Activated naive CD8-positive, alpha-beta T cell treated with anti-CD3 and anti-CD28 coated beads for 36 hours (primary cell): ENCODE results near the gene ANKLE2. TPM values are rescaled to one million over a fixed set of nuclear protein-coding genes. Genes with fewer than 3 reads are reported as not detected.
"Not testable (repeated sequence)": the region's sequence is repeated elsewhere in the genome, so short reads cannot be mapped to it uniquely, and the experiment has no call there.

Experiments used
- DNase-seq: peaks from one replicate; pipeline ENCODE4 v3.0.0; 2021
- H3K27ac Mint-ChIP-seq: one replicate; pipeline ENCODE4 v1.8.0; 2022; ENCODE audit warnings: mild to moderate bottlenecking, moderate library complexity, mixed read lengths
- H3K27me3 Mint-ChIP-seq: one replicate; pipeline ENCODE4 v1.8.0; 2022; ENCODE audit warnings: mild to moderate bottlenecking, mixed read lengths
- H3K36me3 Mint-ChIP-seq: one replicate; pipeline ENCODE4 v1.8.0; 2021; ENCODE audit warnings: mild to moderate bottlenecking, mixed read lengths
- H3K4me1 Mint-ChIP-seq: one replicate; pipeline ENCODE4 v1.8.0; 2021; ENCODE audit warnings: mixed read lengths
- H3K4me3 Mint-ChIP-seq: one replicate; pipeline ENCODE4 v1.8.0; 2022; ENCODE audit warnings: mild to moderate bottlenecking, moderate library complexity, mixed read lengths
- H3K9me3 Mint-ChIP-seq: one replicate; pipeline ENCODE4 v1.8.0; 2022; ENCODE audit warnings: mixed read lengths
- total RNA-seq, 2 experiments: library from RNA; stranded (reverse); gene quantifications; one replicate each; pipeline ENCODE4 v1.2.3, GENCODE V29; 2021

ANKLE2 gene
- total RNA-seq, 2 experiments from 2014 or later = 84.5 to 84.8 TPM

- no peaks in the 10 kb centered on the region for H3K27me3 Mint-ChIP-seq
- H3K9me3 Mint-ChIP-seq = peaks cover 11% of the 10 kb centered on the region
- no peak for DNase-seq
- no peak overlapping the region for H3K27ac Mint-ChIP-seq
- H3K4me1 Mint-ChIP-seq = peaks cover 11% of the 10 kb centered on the region
- no peak overlapping the region for H3K4me3 Mint-ChIP-seq
- H3K36me3 Mint-ChIP-seq = peaks cover 37% of the 10 kb centered on the region
Measured at GRCh38 chr12:132708150-132708549, 53.5 kb downstream of the ANKLE2 start.

GRCh38 chr12:132707241-132707640, 54.4 kb downstream of the ANKLE2 start:
- peak overlapping the region; percentile 9 for H3K27ac Mint-ChIP-seq
- H3K4me1 Mint-ChIP-seq = peaks cover 8% of the 10 kb centered on the region
- no peak for DNase-seq
- peaks cover 35% of the 10 kb centered on the region for H3K36me3 Mint-ChIP-seq
- H3K4me3 Mint-ChIP-seq = no peak overlapping the region
- H3K9me3 Mint-ChIP-seq = peaks cover 11% of the 10 kb centered on the region
- H3K27me3 Mint-ChIP-seq = no peaks in the 10 kb centered on the region

DNA sequence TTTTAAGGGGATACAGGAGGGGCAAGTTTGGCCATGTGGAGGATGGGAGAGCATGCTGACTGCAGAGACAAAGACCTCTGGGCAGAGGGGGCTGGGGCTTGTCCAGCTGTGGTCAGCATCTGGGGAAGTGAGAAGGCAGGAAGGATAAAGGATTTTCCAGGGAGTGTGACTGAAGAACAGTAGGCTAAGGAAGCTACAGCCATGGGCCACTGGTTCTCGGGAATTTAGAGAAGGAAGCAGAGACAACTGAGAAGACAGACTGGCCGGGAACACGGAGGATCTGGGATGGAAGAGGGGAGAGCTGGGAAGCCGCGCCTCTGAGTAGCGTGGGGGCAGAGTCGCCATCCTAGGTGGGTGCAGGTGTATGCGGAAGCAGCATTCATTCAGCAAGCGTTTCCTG, 58.0 kb downstream of the ANKLE2 start:
- peak overlapping the region; percentile 32 for H3K27ac Mint-ChIP-seq
- H3K4me3 Mint-ChIP-seq = no peak overlapping the region
- DNase-seq = no peak
- peaks cover 11% of the 10 kb centered on the region for H3K9me3 Mint-ChIP-seq
- no peaks in the 10 kb centered on the region for H3K27me3 Mint-ChIP-seq
- peaks cover 3% of the 10 kb centered on the region for H3K4me1 Mint-ChIP-seq
- H3K36me3 Mint-ChIP-seq = peaks cover 41% of the 10 kb centered on the region

GRCh38 chr12:132702640-132703039, 59.0 kb downstream of the ANKLE2 start:
- Mint-ChIP-seq H3K27me3 (no peaks in the 10 kb centered on the region), H3K4me3 (no peak overlapping the region), H3K4me1 (peaks cover 3% of the 10 kb centered on the region), H3K9me3 (peaks cover 4% of the 10 kb centered on the region), H3K27ac (no peak overlapping the region), H3K36me3 (peaks cover 43% of the 10 kb centered on the region)
- no peak for DNase-seq

DNA sequence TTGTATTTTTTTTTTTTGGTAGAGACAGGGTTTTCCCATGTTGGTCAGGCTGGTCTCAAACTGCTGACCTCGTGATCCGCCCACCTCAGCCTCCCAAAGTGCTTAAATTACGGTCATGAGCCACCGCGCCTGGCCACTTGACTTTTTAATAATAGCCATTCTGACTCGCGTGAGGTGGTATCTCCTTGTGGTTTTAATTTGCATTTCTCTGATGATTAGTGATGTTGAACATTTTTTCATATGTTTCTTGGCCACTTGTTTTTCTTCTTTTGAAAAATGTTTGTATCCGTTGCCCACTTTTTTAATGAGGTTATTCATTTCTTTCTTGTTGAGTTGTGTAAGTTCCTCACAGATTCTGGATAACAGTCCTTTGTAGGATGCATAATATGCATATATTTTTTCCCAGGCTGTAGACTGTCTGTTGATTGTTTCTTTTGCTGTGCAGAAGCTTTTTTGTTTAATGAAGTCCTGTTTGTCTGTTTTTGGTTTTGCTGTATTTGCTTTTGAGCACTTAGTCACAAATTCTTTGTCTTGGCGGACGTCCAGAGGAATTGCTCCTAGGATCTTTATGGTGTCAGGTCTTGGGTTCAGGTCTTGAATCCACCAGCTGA, 61.3 kb downstream of the ANKLE2 start:
- Mint-ChIP-seq H3K4me3 (no peak overlapping the region), H3K27ac (no peak overlapping the region), H3K9me3 (peaks cover 1% of the 10 kb centered on the region), H3K27me3 (no peaks in the 10 kb centered on the region), H3K4me1 (peaks cover 3% of the 10 kb centered on the region), H3K36me3 (peaks cover 45% of the 10 kb centered on the region)
- no peak for DNase-seq

- H3K36me3 Mint-ChIP-seq = peaks cover 39% of the 10 kb centered on the region
- no peak for DNase-seq
- H3K4me1 Mint-ChIP-seq = peaks cover 3% of the 10 kb centered on the region
- H3K27ac Mint-ChIP-seq = no peak overlapping the region
- H3K27me3 Mint-ChIP-seq = no peaks in the 10 kb centered on the region
- no peaks in the 10 kb centered on the region for H3K9me3 Mint-ChIP-seq
- H3K4me3 Mint-ChIP-seq = no peak overlapping the region
Measured at GRCh38 chr12:132698341-132698740, 63.3 kb downstream of the ANKLE2 start.

DNA sequence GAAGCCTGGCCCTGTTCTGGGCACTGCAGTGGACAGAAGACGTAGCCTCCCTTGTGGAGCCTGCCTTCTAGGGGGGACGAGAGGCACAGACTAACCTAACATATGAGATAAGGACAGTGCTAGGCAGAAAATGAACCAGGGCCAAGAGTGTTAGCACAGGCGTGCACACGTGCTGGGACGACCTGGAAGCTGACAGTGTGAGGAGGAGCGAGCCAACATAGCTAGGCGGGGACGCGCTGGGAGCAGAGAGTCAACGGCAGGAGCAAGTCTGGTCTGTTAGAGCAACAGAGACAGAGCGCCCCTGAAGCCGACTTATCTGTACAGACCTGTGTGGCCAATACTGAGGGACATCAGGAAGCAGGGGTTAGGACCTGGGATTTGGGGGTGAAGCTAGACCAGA, 66.2 kb downstream of the ANKLE2 start:
- Mint-ChIP-seq H3K27ac (no peak overlapping the region), H3K4me3 (no peak overlapping the region), H3K4me1 (peaks cover 2% of the 10 kb centered on the region), H3K9me3 (no peaks in the 10 kb centered on the region), H3K36me3 (peaks cover 35% of the 10 kb centered on the region), H3K27me3 (no peaks in the 10 kb centered on the region)
- DNase-seq = no peak

DNA sequence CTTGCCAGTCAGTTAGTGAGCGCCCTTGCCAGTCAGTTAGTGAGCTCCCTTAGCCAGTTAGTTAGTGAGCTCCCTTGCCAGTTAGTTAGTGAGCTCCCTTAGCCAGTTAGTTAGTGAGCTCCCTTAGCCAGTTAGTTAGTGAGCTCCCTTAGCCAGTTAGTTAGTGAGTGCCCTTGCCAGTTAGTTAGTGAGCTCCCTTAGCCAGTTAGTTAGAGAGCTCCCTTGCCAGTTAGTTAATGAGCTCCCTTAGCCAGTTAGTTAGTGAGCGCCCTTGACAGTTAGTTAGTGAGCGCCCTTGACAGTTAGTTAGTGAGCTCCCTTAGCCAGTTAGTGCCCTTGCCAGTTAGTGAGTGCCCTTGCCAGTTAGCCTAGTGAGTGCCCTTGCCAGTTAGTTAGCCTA, 66.7 kb downstream of the ANKLE2 start:
- not testable (repeated sequence) for H3K4me1 Mint-ChIP-seq, H3K27me3 Mint-ChIP-seq, DNase-seq, H3K9me3 Mint-ChIP-seq, H3K27ac Mint-ChIP-seq, H3K4me3 Mint-ChIP-seq
- peaks cover 32% of the 10 kb centered on the region for H3K36me3 Mint-ChIP-seq

DNA sequence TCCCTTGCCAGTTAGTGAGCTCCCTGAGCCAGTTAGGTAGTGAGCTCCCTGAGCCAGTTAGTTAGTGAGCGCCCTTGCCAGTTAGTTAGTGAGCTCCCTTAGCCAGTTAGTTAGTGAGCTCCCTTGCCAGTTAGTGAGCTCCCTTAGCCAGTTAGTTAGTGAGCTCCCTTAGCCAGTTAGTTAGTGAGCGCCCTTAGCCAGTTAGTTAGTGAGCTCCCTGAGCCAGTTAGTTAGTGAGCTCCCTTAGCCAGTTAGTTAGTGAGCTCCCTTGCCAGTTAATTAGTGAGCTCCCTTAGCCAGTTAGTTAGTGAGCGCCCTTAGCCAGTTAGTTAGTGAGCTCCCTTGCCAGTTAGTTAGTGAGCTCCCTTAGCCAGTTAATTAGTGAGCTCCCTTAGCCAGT, 69.6 kb downstream of the ANKLE2 start:
- not testable (repeated sequence) for H3K27me3 Mint-ChIP-seq, DNase-seq, H3K4me3 Mint-ChIP-seq, H3K4me1 Mint-ChIP-seq, H3K27ac Mint-ChIP-seq, H3K9me3 Mint-ChIP-seq
- peaks cover 17% of the 10 kb centered on the region for H3K36me3 Mint-ChIP-seq

- H3K27ac Mint-ChIP-seq = no peak overlapping the region
- H3K4me3 Mint-ChIP-seq = no peak overlapping the region
- DNase-seq = no peak
- H3K27me3 Mint-ChIP-seq = no peaks in the 10 kb centered on the region
- peaks cover 17% of the 10 kb centered on the region for H3K36me3 Mint-ChIP-seq
- peaks cover 11% of the 10 kb centered on the region for H3K4me1 Mint-ChIP-seq
- no peaks in the 10 kb centered on the region for H3K9me3 Mint-ChIP-seq
Measured at GRCh38 chr12:132690112-132690511, 71.5 kb downstream of the ANKLE2 start.

DNA sequence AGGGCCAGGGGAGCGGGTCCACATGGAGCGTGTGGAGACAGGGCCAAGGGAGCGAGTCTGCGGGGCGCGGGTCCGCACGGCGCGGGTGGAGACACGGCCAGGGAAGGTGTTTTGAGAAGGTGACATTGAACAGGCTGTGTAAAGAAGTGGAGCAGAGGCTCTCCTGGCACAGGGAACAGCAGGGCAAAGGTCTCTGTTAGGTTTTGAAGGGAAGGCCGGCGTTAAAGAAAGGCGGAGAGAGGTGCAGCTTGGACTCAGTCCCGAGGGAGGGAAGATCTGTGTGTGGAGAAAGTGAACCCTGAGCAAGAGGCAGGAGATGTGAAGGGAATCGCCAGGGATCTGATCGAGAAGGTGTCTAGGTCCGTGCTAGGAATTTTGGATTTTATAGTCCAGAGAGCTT, 72.4 kb downstream of the ANKLE2 start:
- Mint-ChIP-seq H3K36me3 (peaks cover 19% of the 10 kb centered on the region), H3K9me3 (no peaks in the 10 kb centered on the region), H3K27ac (no peak overlapping the region), H3K27me3 (no peaks in the 10 kb centered on the region), H3K4me1 (peaks cover 14% of the 10 kb centered on the region), H3K4me3 (peak overlapping the region; percentile 76)
- no peak for DNase-seq

GRCh38 chr12:132687211-132688164, 74.1 kb downstream of the ANKLE2 start, which contains the start of the genes POLE and PXMP2:
Gene POLE (minus strand): TSS chr12:132687342. CDS start chr12:132687315, 27 bp downstream.
Gene PXMP2 (plus strand): TSS chr12:132687587. CDS start chr12:132687671, 84 bp downstream.
- peak within 1 kb of the TSS; percentile 80 for H3K4me3 Mint-ChIP-seq
- peaks cover 17% of the 10 kb centered on the region for H3K4me1 Mint-ChIP-seq
- H3K9me3 Mint-ChIP-seq = no peaks in the 10 kb centered on the region
- H3K27me3 Mint-ChIP-seq = no peaks in the 10 kb centered on the region
- peaks cover 23% of the 10 kb centered on the region for H3K36me3 Mint-ChIP-seq
- peak; percentile 95 for DNase-seq
- peak within 1 kb of the TSS; percentile 75 for H3K27ac Mint-ChIP-seq

DNA sequence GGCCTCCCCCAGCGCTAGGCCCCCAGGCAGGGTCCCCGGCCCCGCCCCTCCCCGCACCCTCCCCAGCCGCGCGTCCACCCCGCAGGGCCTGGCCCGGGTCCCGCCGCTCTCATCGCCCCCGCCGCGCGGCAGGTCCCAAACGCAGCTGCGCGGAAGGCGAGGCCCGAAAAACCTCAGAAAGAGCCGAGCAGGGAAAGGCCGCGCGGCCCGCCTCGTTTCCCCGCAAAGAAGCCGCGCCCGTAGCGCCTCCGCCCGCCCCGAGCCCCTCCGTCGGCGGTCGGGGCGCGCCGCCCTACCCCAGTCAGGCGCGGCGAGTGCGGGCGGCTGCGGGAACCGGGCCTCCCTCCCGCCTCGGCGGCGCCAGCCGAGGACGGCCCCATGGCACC, 74.8 kb downstream of the ANKLE2 start:
- H3K27ac Mint-ChIP-seq = peak overlapping the region; percentile 25
- no peaks in the 10 kb centered on the region for H3K9me3 Mint-ChIP-seq
- no peaks in the 10 kb centered on the region for H3K27me3 Mint-ChIP-seq
- H3K4me1 Mint-ChIP-seq = peaks cover 17% of the 10 kb centered on the region
- H3K4me3 Mint-ChIP-seq = peak overlapping the region; percentile 80
- DNase-seq = no peak
- H3K36me3 Mint-ChIP-seq = peaks cover 23% of the 10 kb centered on the region

DNA sequence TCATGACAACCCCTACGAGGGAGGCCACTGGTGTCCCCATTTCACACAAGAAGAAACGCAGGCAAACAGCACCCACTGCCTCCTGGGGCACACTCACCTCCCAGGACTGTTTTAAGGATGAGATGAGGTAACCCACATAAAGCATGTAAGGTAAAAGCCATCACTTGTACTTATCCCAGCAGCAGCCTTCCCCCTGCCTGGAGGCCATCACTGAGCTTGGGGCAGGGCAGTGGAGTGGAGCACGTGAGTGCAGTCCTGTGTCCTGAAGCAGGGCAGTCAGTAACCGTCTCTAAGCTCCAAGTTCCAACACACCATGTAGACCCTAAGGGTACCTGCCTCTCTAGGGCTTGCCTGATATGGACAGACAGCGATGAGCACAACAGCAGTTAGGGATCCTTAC, 76.2 kb downstream of the ANKLE2 start:
- Mint-ChIP-seq H3K4me1 (peaks cover 17% of the 10 kb centered on the region), H3K4me3 (peak overlapping the region; percentile 80), H3K27me3 (no peaks in the 10 kb centered on the region), H3K9me3 (no peaks in the 10 kb centered on the region), H3K27ac (peak overlapping the region; percentile 34), H3K36me3 (peaks cover 22% of the 10 kb centered on the region)
- DNase-seq = no peak

DNA sequence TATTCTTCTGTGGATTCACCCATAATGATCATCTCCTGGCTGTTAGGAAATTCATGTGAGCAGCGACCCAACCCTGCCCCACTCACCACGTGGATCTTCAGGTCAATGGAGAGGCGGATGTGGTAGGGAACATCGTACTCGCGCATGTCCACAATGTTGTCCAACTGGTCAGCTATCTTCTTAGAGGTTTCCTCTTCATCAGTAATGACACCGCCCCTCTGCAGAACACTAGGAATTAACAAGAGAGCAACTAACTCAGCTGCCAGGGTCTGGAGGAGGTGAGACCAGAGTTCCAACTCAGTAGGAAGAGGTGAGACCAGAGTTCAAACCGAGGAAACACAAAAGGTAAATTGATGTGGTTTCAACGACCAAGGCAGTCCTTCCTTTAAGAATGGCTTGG, 84.1 kb downstream of the ANKLE2 start:
- no peak overlapping the region for H3K27ac Mint-ChIP-seq
- H3K4me1 Mint-ChIP-seq = no peaks in the 10 kb centered on the region
- H3K9me3 Mint-ChIP-seq = no peaks in the 10 kb centered on the region
- H3K27me3 Mint-ChIP-seq = no peaks in the 10 kb centered on the region
- no peak for DNase-seq
- no peak overlapping the region for H3K4me3 Mint-ChIP-seq
- H3K36me3 Mint-ChIP-seq = peaks cover 35% of the 10 kb centered on the region
